GM18517 (cell line): ENCODE data around the gene NTNG2.

ENCODE experiments used
- ATAC-seq: cut with Tn5 transposase; IDR thresholded peaks from one replicate; pipeline ENCODE4 v1.9.1; 2021; ENCODE audit warnings: mild to moderate bottlenecking, moderate library complexity; ENCODE audit not compliant: unreplicated experiment

Gene NTNG2

DNA sequence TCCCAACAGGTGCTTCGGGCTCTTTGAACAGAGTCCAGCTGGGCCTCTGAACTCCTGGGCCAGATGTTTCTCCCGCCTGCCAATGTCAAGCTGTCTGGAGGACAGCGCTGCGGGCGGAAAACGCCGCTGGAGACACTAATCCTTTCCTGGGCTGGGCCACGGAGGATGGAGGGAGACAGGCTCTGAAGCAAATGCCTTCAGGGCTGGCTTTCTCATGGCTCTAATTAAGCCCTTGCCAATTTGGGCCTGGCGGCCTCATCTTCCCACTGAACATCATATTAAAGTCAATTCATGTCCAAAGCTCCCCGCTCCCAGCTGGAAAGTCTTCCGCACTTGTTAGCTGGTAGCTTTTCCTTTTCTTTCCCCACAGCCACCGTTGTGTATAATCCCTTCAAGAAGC lies 72.7 kb downstream of the NTNG2 start:
- ATAC-seq, result no peak

DNA sequence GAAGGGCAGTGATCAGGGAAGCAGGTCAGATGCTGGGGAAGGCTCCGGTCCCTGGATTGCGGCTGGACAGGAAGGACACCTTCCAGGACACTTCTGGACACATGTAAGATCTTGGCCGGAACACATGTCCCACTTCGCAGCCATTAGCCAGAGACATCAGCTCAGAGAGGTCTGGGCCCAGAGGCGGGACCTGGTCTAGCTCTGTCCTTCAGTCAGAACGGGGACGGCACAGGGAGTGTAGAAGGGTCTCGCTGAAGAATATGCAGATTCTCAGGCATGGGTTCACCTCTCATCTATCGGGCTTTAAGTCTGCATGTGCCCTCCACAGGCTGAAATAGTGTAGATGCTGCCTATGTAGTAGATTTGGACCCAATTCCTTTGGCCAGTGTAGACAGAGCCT lies 73.3 kb downstream of the NTNG2 start:
- no peak for ATAC-seq

GRCh38 chr9:132235894-132236661 lies 74.2 kb downstream of the NTNG2 start:
- ATAC-seq, result no peak

- no peak for ATAC-seq
These were observed 74.9 kb downstream of the NTNG2 start for GRCh38 chr9:132236662-132237311.

DNA sequence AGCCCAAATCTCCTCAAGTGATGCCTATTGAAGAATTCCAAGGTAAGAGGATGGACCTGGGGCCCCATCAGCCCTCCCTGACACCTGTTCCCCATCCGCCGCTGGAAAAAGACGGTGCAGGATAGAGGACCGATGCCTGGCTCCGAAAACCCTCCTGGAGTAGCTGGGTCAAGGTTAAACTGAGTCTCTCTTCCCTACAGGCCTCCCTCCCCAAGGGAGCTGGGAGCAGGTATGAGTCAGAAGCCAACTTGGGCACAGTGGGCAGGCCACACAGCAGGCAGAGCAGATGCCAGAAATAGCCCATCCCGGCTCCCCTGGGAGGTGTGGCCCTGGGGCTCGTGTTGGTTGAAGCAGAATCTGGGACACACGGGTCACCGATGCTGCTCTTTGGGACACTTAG lies 75.6 kb downstream of the NTNG2 start:
- ATAC-seq, result no peak

- no peak for ATAC-seq
These were observed 76.4 kb downstream of the NTNG2 start for GRCh38 chr9:132238026-132238972.

DNA sequence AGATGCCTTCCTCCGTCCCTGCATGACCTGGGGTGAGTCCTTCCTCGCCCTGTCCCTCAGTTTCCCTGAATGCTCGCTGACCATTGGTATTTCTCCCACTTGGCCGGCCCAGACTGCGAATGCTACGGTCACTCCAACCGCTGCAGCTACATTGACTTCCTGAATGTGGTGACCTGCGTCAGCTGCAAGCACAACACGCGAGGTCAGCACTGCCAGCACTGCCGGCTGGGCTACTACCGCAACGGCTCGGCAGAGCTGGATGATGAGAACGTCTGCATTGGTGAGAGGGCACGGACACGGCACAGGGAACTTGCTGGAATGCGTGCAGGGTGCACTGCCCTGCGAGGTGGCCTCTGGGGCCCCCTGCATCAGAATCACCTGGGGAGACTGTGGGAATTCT lies 77.1 kb downstream of the NTNG2 start:
- no peak for ATAC-seq

- ATAC-seq, result no peak
These were observed 77.7 kb downstream of the NTNG2 start for GRCh38 chr9:132239518-132239917.

- no peak for ATAC-seq
These were observed 78.4 kb downstream of the NTNG2 start for GRCh38 chr9:132239999-132240840.

- ATAC-seq, result peak; percentile 64
These were observed 79.1 kb downstream of the NTNG2 start for GRCh38 chr9:132240841-132241482.

DNA sequence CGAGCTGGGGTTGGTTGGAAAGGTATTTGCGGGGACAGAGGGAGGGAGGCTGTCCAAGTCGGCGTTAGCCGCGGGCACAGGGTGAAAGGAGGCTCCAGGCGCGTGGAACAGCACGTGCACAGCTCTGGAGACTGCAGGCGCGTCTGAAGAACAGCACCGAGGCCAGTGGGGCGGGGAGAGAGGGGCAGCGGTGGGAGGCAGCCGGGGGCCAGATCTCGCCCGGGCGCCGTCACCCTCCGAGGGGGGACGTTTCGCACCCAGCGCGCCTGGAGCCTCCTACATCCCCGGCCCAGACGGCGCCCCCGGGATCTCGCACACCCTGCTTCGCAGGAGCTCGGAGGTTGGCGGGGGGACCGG lies 79.6 kb downstream of the NTNG2 start:
- ATAC-seq, result peak; percentile 18

DNA sequence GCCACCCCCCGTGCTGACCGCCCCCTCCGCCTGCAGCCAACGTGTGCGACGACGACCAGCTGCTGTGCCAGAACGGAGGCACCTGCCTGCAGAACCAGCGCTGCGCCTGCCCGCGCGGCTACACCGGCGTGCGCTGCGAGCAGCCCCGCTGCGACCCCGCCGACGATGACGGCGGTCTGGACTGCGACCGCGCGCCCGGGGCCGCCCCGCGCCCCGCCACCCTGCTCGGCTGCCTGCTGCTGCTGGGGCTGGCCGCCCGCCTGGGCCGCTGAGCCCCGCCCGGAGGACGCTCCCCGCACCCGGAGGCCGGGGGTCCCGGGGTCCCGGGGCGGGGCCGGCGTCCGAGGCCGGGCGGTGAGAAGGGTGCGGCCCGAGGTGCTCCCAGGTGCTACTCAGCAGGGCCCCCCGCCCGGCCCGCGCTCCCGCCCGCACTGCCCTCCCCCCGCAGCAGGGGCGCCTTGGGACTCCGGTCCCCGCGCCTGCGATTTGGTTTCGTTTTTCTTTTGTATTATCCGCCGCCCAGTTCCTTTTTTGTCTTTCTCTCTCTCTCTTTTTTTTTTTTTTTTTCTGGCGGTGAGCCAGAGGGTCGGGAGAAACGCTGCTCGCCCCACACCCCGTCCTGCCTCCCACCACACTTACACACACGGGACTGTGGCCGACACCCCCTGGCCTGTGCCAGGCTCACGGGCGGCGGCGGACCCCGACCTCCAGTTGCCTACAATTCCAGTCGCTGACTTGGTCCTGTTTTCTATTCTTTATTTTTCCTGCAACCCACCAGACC lies 80.2 kb downstream of the NTNG2 start:
- ATAC-seq, result peak; percentile 6

- ATAC-seq, result no peak
These were observed 80.8 kb downstream of the NTNG2 start for GRCh38 chr9:132242621-132243155.

DNA sequence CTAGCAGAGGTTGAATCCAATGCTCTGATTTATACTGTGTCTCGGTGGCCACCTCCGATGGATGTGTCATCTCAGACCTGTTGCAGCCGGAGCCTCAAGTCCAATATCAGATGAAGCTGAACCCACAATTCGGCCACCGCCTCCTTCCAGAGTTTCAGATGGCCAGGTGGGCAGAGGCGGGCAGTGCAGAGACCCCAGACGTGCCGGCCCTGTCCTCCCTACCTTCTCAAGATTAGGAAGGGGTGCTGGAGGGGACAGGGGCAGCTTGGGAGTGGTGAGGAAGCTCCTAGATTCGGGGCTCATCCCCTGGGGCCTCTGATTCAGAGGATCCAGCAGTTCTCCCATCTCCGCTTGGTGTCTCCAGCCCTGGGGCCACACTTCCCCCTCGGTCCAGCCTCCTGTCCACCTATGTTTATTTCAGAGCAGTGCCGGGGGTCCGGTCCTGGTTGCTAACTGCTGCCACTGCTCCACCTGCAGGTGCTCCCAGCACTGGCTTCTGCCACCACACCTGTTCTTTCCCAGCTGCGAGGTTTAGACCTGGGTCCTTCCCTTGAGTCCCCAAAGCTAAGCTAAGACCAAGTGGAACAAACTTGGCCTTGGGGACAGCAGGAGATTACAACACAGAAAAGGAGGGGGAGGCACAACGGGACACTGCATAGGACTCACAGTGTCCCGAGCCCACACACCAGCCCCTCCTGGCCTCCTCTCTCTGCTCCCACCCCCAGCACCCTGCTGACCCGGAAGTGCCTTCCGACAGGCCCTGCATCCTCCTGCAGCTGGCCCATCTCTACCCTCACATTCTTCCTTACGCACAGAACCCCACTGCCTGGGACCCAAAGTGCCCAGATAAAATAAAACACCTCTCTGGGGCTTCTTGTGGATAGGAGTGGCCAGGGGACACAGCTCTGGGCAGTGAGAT lies 81.6 kb downstream of the NTNG2 start:
- ATAC-seq, result no peak

GRCh38 chr9:132244582-132245455 lies 83.0 kb downstream of the NTNG2 start:
- ATAC-seq, result no peak

DNA sequence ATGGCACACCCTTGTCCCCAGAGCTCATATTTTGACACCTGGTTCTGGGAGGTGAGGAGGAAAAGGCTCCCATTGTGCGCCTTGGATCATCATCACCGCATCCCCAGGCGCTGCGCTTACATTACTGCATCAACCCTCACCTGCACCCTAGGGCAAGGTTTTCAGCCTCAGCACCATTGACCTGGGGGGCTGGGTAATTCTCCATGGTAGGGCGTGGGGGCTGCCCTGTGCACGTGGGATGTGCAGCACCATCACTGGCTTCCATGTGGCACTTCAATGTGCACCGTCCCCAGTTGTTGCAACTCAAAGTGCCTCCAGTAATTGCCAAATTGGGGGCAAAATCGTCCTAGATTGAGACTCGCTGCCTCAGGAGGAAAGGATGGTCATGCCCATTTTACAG lies 83.6 kb downstream of the NTNG2 start:
- no peak for ATAC-seq

- ATAC-seq, result no peak
These were observed 86.1 kb downstream of the NTNG2 start for GRCh38 chr9:132247942-132248341.
